Upper lobe of left lung (tissue), 6 donors: ENCODE data around the gene AMER2. TPM values are rescaled to one million over a fixed set of nuclear protein-coding genes. Genes with fewer than 3 reads are reported as not detected.

ENCODE experiments used
- ATAC-seq, 2 donors: fragments of 200-7000 bp; cut with Tn5 transposase; one replicate each; pipeline ENCODE4 v1.9.1; 2022; ENCODE audit warnings: mild to moderate bottlenecking in 2 of 2, moderate library complexity in 2 of 2; ENCODE audit not compliant: low FRiP score in 2 of 2
- DNase-seq, 2 donors: peaks; one replicate each; pipeline ENCODE4 v3.0.0-alpha.2; 2019 to 2020
- H3K27ac ChIP-seq, 4 donors: fragments of 200-600 bp; sonication (generic); one replicate each; pipeline ENCODE4 v1.5.1; 2016 to 2019
- H3K27me3 ChIP-seq, 4 donors: fragments of 200-600 bp; sonication (generic); one replicate each; pipeline ENCODE4 v1.5.1; 2017 to 2019
- H3K36me3 ChIP-seq, 4 donors: fragments of 200-600 bp; sonication (generic); one replicate each; pipeline ENCODE4 v1.5.1; 2016 to 2019
- H3K4me1 ChIP-seq, 4 donors: fragments of 200-600 bp; sonication (generic); one replicate each; pipeline ENCODE4 v1.5.1; 2018 to 2019
- H3K4me3 ChIP-seq, 4 donors: fragments of 200-600 bp; sonication (generic); one replicate each; pipeline ENCODE4 v1.5.1; 2017 to 2019; ENCODE audit warnings: mild to moderate bottlenecking in 2 of 4, moderate library complexity in 1 of 4
- H3K9me3 ChIP-seq, 4 donors: fragments of 200-600 bp; sonication (generic); one replicate each; pipeline ENCODE4 v1.5.1; 2018 to 2019
- EP300 ChIP-seq, 4 donors: sonication (generic); formaldehyde crosslinking; IDR thresholded peaks; one replicate each; pipeline ENCODE4 v1.5.1; 2017; ENCODE audit warnings: antibody characterized with exemption in 4 of 4, control low read depth in 2 of 4
- POLR2A ChIP-seq, 4 donors: fragments of 450-650 bp; IDR thresholded peaks; one replicate each; pipeline ENCODE4 v1.5.1; 2016 to 2017; ENCODE audit warnings: antibody characterized with exemption in 4 of 4, mild to moderate bottlenecking in 2 of 4
- POLR2AphosphoS5 ChIP-seq, 2 donors: sonication (generic); formaldehyde crosslinking; IDR thresholded peaks; one replicate each; pipeline ENCODE4 v1.5.1; 2017; ENCODE audit warnings: antibody characterized with exemption in 2 of 2
- WGBS, 2 donors: methylation state at CpG; one replicate each; pipeline ENCODE4 v1.1.5; 2017 to 2018; 5-methylcytosine and 5-hydroxymethylcytosine counted together
- total RNA-seq, 6 donors: library from RNA; depleted of rRNA in 4 of 6; stranded (reverse); fragments of >200 nt in 4 of 6; gene quantifications; one replicate each; pipeline versions ENCODE4 v1.1.0 to v1.2.1, GENCODE V29; 2016 to 2021
- TF ChIP-seq, protein P1 (sequence below), 6 experiments: fragments of 450-650 bp in 4 of 6; fragments of 200-600 bp in 2 of 6; sonication (generic) in 2 of 6; IDR thresholded peaks; one replicate each; pipeline ENCODE4 v1.5.1; 2016 to 2019; ENCODE audit warnings: antibody characterized with exemption in 6 of 6
- donor health status: DM: no; HTN: no; CAD: no; lungs with moderate emphysema.
- donor health status: DM: no; HTN: yes; CAD: no; lungs with severe emphysema.

Gene AMER2, protein sequence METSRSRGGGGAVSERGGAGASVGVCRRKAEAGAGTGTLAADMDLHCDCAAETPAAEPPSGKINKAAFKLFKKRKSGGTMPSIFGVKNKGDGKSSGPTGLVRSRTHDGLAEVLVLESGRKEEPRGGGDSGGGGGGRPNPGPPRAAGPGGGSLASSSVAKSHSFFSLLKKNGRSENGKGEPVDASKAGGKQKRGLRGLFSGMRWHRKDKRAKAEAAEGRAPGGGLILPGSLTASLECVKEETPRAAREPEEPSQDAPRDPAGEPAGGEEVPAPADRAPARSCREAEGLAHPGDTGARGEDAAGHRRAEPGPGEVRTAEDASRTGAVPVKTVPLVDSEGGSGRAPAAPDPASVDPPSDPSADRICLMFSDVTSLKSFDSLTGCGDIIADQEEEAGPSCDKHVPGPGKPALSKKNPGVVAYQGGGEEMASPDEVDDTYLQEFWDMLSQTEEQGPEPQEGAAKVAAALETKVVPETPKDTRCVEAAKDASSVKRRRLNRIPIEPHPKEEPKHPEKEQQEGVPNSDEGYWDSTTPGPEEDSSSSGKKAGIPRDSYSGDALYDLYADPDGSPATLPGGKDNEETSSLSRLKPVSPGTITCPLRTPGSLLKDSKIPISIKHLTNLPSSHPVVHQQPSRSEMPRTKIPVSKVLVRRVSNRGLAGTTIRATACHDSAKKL
- total RNA-seq: under 1 TPM in 2 of 6 donors, not detected in 4; 0.22 to 0.30 TPM

DNA sequence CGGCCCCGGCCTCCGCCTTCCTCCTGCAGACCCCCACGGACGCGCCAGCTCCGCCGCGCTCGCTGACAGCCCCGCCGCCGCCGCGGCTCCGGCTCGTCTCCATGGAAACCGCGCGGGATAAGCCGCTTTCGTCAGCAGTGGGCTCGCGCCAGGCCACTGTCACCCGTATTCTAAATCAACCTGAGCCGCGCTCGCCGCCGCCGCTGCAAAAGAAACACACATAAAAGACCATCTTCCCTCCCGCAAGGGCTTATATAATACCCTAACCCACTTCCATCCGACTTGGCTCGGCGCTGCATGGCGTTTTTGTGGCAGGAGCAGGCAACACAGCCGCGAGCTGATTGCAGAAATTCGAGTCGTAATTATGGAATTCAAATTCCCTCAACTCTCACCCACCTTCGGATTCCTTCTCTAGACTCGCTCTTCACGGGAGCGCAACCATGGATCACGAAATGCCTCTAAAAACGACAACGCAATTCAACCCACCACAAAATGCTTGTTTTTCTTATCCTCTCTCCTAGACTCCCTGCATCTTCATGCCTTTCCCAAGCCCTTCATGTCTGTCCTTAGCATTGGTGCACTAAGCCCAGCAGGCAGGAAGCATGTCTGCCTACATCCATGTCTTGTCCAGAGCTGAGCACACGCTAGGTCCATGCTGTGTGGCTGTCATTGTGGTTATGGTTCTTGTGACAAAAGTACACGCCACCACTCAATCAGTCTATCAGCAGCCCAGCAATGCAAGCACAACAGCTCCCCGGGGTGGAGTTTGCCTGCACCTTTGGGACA, at the start of gene AMER2:
Gene AMER2 (minus strand): TSS at position 772 of the 786 bp plus-strand sequence. CDS start 669 bp downstream, at position 103.
- H3K36me3 ChIP-seq: no peaks in the 10 kb centered on the region
- 5 to 8% methylated on average over 21 to 50 of the region's 50 CpGs for WGBS, 2 donors

DNA sequence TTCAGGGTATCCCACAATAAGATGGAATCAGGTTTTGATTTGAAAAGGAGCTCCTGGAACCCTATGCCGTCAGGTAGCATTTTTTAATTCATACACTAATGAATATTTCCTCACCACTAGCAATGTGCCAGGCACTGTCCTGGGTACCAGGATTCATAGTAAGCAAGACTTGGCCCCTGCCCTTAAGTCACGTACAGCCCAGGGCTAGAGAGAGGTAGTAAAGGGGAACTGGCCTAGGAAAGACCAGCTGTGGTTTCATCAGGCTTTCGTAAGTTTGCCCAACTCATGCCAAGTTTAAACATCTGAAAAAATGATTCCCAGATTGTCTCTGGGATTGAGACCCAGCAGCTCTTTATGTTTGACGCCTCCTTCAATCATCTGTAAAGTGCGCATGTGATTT, 45.9 kb upstream of the AMER2 start:
- no peak for DNase-seq
- no peak for TF ChIP-seq POLR2A (IDR thresholded peaks at IDR 0.05)
- TF ChIP-seq POLR2AphosphoS5 (IDR thresholded peaks at IDR 0.05): no peak
- TF ChIP-seq, protein P1, sequence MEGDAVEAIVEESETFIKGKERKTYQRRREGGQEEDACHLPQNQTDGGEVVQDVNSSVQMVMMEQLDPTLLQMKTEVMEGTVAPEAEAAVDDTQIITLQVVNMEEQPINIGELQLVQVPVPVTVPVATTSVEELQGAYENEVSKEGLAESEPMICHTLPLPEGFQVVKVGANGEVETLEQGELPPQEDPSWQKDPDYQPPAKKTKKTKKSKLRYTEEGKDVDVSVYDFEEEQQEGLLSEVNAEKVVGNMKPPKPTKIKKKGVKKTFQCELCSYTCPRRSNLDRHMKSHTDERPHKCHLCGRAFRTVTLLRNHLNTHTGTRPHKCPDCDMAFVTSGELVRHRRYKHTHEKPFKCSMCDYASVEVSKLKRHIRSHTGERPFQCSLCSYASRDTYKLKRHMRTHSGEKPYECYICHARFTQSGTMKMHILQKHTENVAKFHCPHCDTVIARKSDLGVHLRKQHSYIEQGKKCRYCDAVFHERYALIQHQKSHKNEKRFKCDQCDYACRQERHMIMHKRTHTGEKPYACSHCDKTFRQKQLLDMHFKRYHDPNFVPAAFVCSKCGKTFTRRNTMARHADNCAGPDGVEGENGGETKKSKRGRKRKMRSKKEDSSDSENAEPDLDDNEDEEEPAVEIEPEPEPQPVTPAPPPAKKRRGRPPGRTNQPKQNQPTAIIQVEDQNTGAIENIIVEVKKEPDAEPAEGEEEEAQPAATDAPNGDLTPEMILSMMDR (IDR thresholded peaks at IDR 0.05): no peak
- TF ChIP-seq EP300 (IDR thresholded peaks at IDR 0.05): no peak
- WGBS, 2 donors: 73 to 75% methylated on average over 5 of the region's 5 CpGs
- H3K36me3 ChIP-seq: no peaks in the 10 kb centered on the region
- H3K9me3 ChIP-seq: no peaks in the 10 kb centered on the region
- peak in 1 of 2 donors; percentile 34 for ATAC-seq
- no peaks in the 10 kb centered on the region for H3K27me3 ChIP-seq
- H3K4me1 ChIP-seq: no peaks in the 10 kb centered on the region
- no peak overlapping the region for H3K27ac ChIP-seq
- no peak overlapping the region for H3K4me3 ChIP-seq

More for the DNA sequence above, at the start of gene AMER2:
- ATAC-seq (peak in 1 of 2 donors; percentile 59), DNase-seq (peak in 1 of 2 donors; percentile 86)
- TF ChIP-seq EP300 (IDR thresholded peaks at IDR 0.05): no peak
- no peak for TF ChIP-seq POLR2A (IDR thresholded peaks at IDR 0.05)
- TF ChIP-seq, protein P1 (IDR thresholded peaks at IDR 0.05): no peak
- TF ChIP-seq POLR2AphosphoS5 (IDR thresholded peaks at IDR 0.05): no peak
- Histone ChIP-seq H3K27ac (no peak within 1 kb of the TSS), H3K27me3 (peaks cover 0 to 29% (median 17%) of the 10 kb centered on the region in 4 donors), H3K9me3 (no peaks in the 10 kb centered on the region), H3K4me3 (peak within 1 kb of the TSS in 3 of 4 donors; percentile 33 to 49 (median 39)), H3K4me1 (peaks cover 9 to 18% (median 15%) of the 10 kb centered on the region in 4 donors)

DNA sequence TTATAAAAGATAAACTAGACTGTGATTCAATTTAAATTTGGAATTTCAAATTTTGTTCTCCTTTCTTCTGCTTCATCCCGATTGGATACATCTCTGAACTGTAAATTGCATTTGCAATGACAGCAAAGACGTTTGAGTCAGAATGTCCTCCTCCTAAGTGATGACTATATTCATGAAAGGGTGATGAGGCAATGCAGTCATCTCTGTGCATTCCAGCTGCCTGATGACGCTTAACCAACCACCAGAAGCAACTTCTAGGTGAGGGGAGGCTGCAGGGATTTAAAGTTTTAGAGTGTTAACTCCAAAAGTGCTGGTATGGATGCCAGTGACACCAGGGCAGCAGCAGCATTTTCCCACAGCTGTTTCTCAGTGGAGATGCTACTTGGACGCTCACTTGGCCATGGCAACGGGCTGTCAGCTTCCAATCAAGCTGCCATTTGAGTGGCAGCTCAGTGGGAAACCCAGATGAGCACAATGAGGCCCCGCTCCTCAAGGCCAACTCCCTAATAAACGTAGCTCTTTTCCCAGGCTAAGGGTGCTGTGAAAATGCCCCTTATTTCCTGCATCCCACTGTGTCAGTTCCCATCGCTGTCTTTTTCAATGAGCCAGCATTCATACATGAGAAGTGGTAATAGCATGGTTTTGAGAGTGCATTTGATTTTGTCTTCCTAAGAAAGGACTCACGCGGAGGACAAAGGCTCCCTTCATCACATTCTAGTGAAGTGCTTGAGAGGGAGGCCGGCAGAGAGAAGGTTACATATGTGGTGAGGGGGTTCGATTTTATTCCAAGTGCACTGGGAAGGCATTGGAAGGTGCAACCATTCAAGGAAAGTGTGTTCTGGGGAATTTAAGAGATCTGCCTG, 45.2 kb upstream of the AMER2 start:
- 62% methylated on average over 10 to 12 of the region's 12 CpGs for WGBS, 2 donors
- no peak for DNase-seq
- Histone ChIP-seq H3K36me3 (no peaks in the 10 kb centered on the region), H3K4me1 (no peaks in the 10 kb centered on the region), H3K27ac (no peak overlapping the region), H3K4me3 (no peak overlapping the region), H3K9me3 (no peaks in the 10 kb centered on the region), H3K27me3 (no peaks in the 10 kb centered on the region)
- no peak for ATAC-seq
- TF ChIP-seq, protein P1 (IDR thresholded peaks at IDR 0.05): no peak
- no peak for TF ChIP-seq POLR2A (IDR thresholded peaks at IDR 0.05)
- TF ChIP-seq EP300 (IDR thresholded peaks at IDR 0.05): no peak
- TF ChIP-seq POLR2AphosphoS5 (IDR thresholded peaks at IDR 0.05): no peak

DNA sequence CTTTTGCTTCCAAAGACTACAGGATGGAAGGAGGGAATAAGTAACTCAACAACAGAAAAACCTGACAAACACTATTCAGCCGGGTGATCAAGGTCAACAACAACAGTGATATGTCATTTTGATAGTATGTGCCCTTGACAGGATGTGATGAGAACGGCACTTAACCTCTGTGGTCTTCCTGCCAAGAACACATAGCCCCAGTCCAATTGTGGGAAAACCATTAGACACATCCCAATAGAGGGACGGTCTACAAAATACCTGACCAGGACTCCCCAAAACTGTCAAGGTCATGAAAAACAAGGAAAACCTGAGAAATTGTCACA, 43.1 kb upstream of the AMER2 start:
- no peak for DNase-seq
- Histone ChIP-seq H3K9me3 (no peaks in the 10 kb centered on the region), H3K27me3 (no peaks in the 10 kb centered on the region), H3K4me1 (no peaks in the 10 kb centered on the region), H3K27ac (no peak overlapping the region), H3K4me3 (no peak overlapping the region), H3K36me3 (no peaks in the 10 kb centered on the region)
- TF ChIP-seq, protein P1 (IDR thresholded peaks at IDR 0.05): no peak
- TF ChIP-seq POLR2AphosphoS5 (IDR thresholded peaks at IDR 0.05): no peak
- TF ChIP-seq POLR2A (IDR thresholded peaks at IDR 0.05): no peak
- TF ChIP-seq EP300 (IDR thresholded peaks at IDR 0.05): no peak
- 64 to 66% methylated on average over 3 of the region's 3 CpGs for WGBS, 2 donors
- ATAC-seq: no peak
